Renal pelvis (tissue), 4 donors: ENCODE measurements around the gene URGCP. TPM values are rescaled to one million over a fixed set of nuclear protein-coding genes. Genes with fewer than 3 reads are reported as not detected.
A peak's percentile ranks its signal among the peaks of the same experiment; 100 is the strongest.
"Not testable (repeated sequence)": the region's sequence is repeated elsewhere in the genome, so short reads cannot be mapped to it uniquely, and the experiment has no call there.

ENCODE experiments used
- DNase-seq: peaks from one replicate; pipeline ENCODE4 v3.0.0-alpha.2; 2013
- polyA plus RNA-seq, 3 donors: library from polyadenylated mRNA; unstranded; fragments of 120-200 nt; gene quantifications; one replicate each; pipeline ENCODE4 v1.2.1, GENCODE V29; 2013; ENCODE audit not compliant: insufficient read length in 3 of 3

The URGCP gene
- polyA plus RNA-seq, 3 donors, result 29.2 to 42.1 (median 36.3) TPM

DNA sequence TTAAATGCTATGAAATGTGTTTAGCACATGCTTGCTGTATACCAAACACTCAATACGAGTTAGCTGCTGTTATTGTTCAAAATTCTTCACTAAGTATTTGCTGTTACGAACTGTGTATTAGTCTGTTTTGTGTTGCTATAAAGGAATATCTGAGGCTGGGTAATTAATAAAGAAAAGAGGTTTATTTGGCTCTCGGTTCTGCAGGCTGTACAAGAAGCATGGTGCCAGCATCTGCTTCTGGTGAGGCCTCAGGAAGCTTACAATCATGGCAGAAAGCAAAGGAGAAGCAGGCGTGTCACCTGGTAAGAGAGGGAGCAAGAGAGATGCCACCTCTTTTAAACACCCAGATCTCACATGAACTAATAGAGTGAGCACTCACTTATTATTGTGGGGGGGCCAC, 21.4 kb upstream of the URGCP start:
- DNase-seq, result no peak

DNA sequence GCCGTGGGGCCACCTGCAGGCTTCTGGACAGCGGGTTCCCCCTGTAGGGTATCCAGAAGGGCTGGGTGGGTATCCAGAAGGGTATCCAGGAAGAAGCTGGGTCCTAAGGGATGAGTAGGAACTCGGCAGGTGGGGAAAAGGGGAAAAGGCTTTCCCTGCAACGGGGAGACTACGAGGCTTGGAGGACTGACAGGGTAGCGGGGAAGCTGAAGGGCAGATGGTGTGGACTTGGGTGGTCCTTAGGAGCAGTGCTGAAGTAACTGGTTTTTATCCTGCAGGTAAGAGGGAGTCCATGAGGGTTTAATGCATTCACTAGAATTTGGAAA, 20.4 kb upstream of the URGCP start:
- DNase-seq, result no peak

DNA sequence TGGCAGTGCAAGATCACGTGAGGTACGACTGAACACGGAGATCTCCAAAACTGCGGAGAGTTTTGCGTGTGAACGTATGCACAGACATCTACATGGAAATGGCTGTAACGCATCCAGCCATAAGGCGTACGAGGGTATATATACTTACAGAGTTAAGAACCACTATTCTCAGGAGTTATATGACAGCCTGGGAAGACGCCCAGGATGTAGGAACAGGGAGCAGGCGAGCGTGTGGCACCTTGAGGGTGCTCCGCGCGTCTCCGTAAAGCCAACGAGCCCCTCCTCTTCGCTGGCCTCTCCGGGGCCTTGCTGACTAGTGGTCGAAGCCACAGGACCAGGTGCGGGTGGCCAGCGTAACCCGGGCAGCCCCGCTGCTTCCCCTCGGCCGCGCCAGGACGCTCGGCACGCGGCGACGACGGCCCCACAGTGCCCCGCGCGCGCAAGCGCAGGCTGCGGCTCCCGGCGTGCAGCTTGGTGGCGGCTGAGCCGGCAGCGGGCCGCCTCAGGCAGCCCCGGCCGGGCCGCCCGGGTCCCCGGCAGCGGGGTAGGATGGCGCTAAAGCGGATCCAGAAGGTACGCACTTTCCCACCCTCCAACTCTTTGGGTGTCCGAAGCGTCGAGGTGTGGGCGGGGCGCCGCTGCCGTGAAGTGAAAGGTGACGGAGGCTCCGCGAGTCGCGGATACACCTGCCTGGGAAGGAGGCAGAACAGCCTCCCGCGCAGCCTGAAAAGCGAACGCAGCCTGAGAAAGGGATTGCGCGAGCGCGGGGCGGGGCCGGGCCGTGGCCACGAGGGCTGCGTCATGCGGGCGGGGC, 19.8 kb upstream of the URGCP start, which contains the start of gene UBE2D4:
Gene UBE2D4, plus strand, starts transcription at position 453 of the 814 bp plus-strand sequence. Its CDS starts 97 bp downstream, at position 550.
- DNase-seq, result peak; percentile 57

DNA sequence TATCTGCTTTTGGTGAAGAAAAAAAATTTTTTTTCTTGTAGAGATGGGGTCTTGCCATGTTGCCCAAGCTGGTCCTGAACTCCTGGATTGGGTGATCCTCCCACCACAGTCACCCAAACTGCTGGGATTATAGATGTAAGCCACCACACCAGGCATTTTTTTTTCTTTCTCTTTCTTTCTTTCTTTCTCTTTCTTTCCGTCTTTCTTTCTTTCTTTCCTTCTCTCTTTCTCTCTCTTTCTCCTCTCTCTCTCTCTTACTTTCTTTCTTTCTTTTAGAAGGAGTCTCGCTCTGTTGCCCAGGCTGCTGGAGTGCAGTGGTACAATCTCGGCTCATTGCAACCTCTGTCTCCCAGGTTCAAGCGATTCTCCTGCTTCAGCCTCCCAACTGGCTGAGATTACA, 16.3 kb upstream of the URGCP start:
- no peak for DNase-seq

DNA sequence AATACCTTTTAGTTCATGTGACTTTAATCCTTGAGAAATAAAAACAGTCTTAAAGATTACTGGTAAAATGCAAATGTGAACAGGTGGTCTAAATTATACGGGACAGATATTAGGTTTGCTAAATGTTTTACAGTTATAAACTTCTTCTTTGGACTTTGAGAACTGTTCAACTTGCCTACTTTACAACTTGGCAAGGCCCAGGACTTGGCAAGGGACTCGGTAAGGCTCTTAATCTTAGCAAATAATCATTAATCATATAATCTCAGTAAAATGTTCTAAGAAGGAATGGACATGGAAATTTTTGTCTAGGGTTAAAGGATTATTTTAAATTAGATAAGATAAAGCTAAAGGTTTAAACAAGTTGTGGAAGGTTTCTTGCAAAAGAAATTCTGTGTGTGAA, 15.0 kb upstream of the URGCP start:
- no peak for DNase-seq

DNA sequence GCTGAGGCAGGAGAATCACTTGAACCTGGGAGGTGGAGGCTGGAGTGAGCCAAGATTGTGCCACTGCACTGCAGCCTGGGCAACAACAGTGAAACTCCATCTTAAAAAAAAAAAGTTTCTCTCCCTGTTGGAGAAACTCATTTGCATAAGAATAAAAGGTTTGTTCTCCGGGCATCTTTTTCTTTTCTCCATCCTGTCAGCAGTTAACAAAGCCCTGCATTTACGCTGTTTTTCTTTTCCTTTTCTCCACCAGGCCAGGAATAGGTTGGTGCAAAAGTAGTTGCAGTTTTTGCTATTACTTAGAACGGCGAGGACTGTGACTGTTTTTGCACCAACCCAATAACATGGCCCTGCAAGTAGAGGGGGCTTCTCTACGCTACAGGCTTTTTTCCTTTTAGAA, 9.5 kb upstream of the URGCP start:
- no peak for DNase-seq

DNA sequence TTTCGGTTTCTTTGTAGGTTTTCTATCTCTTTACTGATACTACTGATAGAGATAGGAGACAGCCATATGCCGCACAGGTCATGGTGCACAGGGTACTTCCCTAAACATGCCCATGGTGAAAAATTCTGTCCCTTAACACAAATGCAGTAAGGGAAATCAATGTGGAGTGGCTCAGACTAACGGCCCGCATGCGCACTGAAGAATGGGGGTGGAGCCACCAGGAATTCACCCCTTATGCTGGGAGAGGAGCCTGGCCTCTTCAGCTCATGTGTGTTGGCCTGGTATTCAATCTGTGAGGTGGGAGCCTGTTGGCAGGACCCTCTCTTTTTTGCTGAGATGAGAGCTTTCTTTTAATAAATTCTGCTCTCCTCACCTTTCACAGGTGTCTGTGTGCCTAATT, 8.4 kb upstream of the URGCP start:
- no peak for DNase-seq

DNA sequence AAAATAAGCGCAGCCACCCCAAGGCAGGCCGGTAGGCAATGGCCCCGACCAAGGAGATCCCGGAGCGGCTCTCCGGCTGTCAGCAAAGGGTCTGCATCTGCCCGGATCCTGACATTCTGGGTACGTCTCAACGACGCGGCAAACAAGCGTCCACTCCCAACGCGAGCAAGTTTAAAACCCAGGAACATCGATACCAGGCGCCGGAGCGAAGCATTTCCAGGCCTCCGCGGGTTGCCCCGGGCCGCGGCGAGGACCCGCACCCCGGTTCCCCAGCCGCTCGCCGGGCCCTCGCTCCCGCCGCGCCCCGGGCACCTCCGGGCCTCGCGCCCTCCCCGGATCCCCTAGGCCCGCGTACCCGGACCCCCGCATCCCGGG, 453 bp downstream of the URGCP start:
- DNase-seq, result peak; percentile 45

DNA sequence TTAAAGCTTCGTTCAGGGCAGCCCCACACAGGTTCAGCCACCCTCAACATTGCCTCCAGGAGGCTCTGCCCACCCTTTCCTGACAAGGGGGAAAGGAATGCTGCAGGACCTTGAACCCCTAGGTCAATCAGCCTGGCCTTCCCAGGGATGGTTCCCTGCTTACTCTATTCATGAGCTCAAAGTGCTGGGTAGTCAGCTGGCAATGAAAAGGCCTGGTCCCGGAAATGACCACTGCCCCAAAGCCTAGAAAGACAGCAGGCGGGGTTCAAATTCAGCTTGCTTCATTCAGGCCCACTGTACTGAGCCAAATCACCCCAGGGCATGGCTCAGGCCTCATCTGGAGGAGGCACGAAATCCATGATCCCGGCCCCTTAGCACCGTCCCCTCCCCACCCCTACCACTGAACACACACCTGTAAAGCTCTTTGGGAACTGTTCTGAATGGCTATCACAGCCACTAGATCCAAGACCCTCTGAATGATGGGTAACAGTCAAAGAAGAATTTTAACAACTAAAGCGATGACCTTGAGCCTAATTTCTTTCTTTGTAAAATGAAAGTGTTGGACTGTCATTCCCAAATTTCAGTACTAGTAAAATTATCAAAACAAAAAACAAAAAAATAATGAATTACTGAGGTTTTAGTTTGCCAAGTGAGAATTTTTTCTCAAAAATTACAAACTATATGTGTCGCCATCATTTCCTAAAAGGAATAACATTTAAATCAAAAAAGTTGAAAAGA, 1.0 kb downstream of the URGCP start:
- no peak for DNase-seq

DNA sequence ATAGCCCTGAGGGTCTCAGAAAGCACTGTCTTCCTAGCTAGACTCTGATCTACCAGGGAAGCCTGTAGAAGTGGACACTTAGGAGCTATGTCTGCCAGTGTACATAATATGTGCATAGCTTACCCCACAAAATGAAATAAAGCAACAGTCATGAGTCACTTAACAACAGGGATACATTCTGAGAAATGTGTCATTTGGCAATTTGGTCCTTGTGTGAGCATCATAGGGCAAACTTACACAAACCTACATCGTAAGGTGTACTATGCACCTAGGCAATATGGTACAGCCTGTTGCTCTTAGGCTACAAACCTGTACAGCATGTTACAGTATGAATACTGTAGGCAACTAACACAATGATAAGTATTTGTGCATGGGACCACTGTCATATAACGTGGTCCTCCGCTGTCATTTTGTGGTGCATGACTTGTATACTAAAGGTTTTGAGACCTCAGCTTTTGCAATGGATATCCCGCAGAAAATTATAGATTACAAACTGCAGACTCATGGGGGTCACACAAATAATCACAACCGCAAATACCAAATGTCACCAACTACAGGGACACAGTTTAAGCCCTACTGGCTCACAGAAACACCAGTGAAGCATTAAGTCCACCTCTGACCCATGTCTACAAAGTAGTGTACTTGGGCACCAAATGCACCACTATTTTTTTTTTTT, 1.7 kb downstream of the URGCP start:
- no peak for DNase-seq

DNA sequence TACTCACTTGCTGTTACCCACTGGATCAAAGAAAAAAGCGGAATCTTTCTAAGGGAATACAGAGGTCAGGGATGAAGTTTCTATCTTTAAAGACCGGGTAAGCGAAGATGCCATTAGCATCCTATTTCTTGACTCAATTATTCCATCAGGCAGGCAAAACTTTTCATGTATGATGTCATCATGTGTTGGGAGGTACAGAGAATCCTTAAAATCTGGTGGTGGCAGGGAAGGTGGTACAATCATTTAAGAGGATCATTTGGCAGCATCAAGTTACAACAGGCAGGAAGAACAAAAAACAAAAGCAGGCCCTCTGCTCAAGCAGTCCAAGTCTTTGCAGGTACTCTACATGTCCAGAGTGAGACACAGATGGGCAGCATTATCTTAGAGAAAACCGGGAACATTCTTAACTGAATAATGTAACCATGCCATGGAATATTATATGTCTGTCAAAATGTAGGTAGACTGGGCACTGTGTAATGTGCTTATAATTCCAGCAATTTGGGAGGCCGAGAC, 3.8 kb downstream of the URGCP start:
- no peak for DNase-seq

DNA sequence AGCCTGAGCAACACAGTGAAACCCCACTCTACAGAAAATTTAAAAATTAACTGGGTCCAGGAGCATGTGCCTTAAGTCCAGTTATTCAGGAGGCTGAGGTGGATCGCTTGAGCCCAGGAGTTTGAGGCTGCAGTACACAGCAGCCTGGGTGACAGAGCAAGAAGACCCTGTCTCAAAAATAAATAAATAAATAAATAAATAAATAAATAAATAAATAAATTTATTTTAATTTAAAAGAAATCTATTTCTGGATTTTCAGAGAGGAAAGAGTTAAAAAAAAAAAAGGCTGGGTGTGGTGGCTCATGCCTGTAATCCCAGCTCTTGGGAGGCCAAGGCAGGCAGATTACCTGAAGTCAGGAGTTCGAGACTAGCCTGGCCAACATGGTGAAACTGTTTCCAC, 7.8 kb downstream of the URGCP start:
- not testable (repeated sequence) for DNase-seq

DNA sequence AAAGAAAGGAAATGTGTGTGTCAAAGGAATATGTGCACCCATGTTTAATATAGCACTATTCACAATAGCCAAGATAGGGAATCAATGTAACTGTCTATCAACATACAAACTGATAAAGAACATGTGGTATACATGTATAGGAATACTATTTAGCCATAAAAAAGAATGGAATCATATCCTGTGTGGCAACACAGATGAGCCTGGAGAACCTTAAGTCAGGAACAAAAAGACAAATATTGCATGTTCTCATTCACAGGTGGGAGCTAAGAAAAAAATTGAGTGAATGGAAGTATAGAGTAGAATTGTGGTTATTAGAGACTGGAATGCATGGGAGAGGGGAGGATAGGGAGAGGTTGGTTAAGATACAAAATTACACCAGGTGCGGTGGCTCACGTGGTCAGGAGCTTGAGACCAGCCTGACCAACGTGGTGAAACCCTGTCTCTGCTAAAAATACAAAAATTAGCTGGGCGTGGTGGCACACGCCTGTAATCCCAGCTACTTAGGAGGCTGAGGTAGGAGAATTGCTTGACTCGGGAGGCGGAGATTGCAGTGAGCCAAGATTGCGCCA, 10.5 kb downstream of the URGCP start:
- DNase-seq, result no peak

DNA sequence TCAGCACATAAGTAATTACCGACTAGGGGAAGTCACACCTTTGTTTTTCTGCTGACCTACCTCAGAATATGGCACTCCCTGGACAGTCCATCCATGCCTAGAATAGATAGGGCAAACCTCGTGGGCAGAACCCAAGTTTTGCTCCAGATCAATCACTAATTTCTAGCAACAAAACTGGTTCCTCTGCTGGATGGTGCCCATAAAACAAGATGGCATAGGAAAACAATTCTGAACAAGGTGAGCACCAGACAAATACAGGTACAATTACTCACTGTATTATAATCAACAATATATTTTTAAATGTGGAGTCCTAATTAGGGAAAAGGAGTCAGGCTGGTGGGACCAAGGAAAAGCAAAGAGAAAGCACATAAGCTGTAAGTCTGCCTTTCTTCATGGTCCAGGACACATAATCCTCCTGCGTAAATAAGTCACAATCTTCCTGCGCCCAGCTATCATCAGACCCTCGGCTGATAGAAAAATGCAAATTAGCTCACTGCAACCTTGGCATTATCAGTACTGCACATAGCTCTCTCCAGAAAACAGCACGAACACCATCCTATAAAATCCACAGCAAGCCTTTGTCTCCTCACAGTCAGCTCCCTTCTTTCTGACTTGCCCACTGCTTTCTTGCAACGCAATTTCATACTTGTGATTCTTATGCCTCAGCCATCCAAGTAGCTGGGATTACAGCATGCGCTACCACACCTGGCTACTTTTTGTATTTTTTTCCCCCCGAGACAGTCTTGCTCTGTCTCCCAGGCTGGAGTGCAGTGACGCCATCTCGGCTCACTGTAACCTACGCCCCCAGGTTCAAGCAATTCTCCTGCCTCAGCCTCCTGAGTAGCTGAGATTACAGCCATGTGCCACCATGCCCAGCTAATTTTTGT, 15.1 kb downstream of the URGCP start:
- DNase-seq, result no peak

DNA sequence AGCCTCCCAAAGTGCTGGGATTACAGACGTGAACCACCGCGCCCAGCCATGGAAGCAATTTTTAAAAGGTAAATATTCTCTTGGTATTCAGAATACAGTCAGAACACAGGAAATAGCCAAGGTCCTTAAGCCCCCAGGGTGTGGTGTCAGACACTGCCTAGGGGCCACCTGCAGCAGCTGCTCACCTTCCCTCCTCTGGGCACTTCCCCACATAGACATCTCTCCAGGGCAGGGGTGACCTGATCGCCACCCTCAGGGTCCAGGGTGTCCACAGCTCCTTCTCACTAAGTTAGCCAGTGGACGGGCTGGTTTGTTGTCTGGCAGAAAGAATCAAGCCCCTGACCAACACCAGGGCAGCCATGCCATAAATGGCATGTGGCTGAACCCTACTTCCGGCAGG, 15.9 kb downstream of the URGCP start:
- no peak for DNase-seq

DNA sequence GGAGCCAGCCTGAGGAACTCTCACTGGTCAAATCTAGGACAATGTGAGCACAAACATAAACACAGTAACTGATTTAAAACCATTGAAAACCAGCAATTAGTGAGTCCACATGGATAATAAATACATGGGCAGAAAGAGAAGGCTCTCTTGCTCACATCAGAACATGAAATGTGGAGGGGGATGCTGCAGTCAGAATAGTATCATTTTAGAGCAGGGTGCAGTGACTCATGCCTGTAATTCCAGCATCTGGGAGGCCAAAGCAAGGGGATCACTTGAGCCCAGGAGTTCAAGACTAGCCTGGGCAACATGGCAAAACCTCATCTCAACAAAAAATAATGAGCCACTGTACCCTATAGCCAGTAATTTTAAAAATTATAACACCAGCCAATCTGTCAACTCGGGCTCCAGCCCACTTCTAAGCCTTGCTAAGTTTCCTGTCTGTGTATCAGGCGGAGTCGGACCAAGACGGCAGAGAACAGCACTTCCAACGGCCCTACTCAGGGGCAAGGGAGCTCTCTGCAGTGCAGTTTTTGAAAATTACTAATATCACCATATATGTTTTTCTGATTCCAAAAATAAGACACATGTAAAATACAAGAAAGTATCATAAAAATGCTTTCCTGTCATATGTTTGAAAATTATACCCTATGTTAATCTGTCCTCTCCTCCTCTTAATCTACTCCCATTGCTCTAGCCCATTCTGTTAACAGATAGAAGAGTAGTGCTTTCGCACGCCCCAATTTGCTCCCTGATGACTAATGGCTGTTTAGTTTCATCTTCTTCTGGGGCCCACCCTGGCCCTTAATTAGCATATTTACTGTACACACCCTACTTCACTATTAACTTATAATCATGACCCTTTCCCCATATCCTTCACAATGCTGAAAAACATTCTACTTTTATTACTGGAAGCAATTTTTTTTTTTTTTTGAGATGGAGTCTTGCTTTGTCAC, 17.1 kb downstream of the URGCP start:
- no peak for DNase-seq

DNA sequence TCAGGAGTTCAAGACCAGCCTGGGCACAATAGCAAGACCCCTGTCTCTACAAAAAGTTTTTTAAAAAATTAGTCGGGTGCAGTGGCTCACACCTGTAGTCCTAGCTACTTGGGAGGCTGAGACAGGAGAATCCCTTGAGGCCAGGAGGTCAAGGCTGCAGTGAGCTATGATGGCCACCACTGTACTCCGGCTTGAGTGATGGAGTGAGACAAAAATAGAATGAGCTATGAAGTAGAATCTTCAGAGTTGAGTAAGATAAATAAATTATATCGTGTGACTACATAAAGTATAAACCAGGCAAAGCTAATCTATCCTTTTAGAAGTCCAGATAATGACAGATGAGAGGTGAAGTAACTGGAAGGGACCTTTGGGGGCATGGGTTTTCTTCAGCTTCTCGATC, 21.8 kb downstream of the URGCP start:
- DNase-seq, result no peak

DNA sequence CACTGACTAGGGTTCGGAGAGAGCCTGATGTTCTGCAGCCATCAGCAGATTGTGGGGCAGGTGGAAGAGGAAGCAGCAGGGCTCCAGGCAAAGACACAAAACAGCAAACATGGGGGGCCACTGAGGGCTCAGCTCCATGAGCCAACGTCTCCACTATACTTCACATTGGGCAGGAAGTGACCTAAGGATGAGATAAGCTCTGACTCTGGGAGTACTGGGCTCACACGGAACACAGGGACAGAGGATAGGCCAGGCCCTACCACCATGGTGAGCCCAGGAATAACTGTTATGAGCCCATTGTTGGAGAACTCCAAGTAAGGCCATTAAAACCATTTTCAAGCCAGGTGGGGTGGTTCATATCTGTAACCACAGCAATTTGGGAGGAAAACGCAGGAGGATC, 22.2 kb downstream of the URGCP start:
- no peak for DNase-seq

DNA sequence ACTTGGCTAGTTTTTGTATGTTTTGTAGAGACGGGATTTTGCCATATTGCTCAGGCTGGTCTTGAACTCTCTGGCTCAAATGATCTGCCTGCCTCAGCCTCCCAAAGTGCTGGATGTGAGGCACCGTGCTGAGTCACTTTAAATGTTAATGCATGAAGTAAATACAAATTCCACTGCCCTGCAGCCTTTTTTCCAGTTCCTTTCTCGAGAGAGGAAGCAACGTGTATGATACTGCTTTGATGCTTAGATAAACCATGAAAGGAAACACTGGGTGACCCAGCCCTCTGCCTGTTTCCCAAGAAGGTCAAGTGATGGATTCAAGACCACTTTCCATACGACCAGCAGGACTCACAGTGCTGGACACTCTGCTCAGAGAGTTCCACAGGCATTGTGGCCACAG, 25.8 kb downstream of the URGCP start:
- no peak for DNase-seq

DNA sequence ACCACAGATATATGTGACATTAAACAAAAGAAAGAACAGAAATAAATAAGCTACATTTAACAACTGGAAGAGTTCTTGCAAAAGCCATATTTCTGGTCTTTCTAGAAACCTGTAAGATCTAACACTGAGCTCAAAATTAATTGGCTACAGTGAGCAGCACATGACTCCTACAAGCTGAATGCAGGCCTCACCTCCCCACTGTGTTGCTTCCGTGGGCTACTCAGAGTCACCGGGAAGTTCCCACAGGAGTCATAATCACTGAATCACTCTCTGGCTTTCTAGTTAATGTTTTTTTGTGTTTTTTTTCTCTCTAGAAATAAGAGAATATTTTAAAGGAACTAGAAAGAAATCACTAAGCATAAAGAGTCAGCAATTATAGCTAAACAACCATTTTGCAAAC, 26.9 kb downstream of the URGCP start:
- DNase-seq, result no peak
